Stimulated activated CD4-positive, alpha-beta T cell treated with anti-CD3 and anti-CD28 coated beads, Interleukin-1b, Interleukin-23, amount 100 ng/mL, for 24 hours (primary cell): ENCODE measurements around the gene FOXF1.

Experiments used
- DNase-seq, 4 experiments: peaks; one replicate each; pipeline ENCODE4 v3.0.0-alpha.2; 2020; ENCODE audit warnings: low read depth in 4 of 4, low spot score in 1 of 4

Gene FOXF1

GRCh38 chr16:86492267-86492960, 17.9 kb upstream of the FOXF1 start:
- no peak for DNase-seq

GRCh38 chr16:86492961-86493629, 17.2 kb upstream of the FOXF1 start:
- no peak for DNase-seq

GRCh38 chr16:86494039-86494564, 16.2 kb upstream of the FOXF1 start:
- no peak for DNase-seq

- no peak for DNase-seq
These were observed 15.6 kb upstream of the FOXF1 start for GRCh38 chr16:86494565-86495356.

- no peak for DNase-seq
These were observed 15.0 kb upstream of the FOXF1 start for GRCh38 chr16:86495357-86495701.

- DNase-seq = no peak
These were observed 14.5 kb upstream of the FOXF1 start for GRCh38 chr16:86495756-86496261.

GRCh38 chr16:86496262-86496928, 13.9 kb upstream of the FOXF1 start:
- no peak for DNase-seq

- no peak for DNase-seq
These were observed 13.3 kb upstream of the FOXF1 start for GRCh38 chr16:86496929-86497461.

GRCh38 chr16:86497551-86498021, 12.7 kb upstream of the FOXF1 start:
- no peak for DNase-seq

- no peak for DNase-seq
These were observed 12.1 kb upstream of the FOXF1 start for GRCh38 chr16:86498155-86498670.

GRCh38 chr16:86498671-86499439, 11.5 kb upstream of the FOXF1 start:
- DNase-seq = no peak

- no peak for DNase-seq
These were observed 10.9 kb upstream of the FOXF1 start for GRCh38 chr16:86499440-86499786.

- no peak for DNase-seq
These were observed 10.2 kb upstream of the FOXF1 start for GRCh38 chr16:86499889-86500707.

GRCh38 chr16:86500708-86501510, 9.4 kb upstream of the FOXF1 start:
- DNase-seq = no peak

GRCh38 chr16:86501989-86502855, 8.1 kb upstream of the FOXF1 start:
- no peak for DNase-seq

GRCh38 chr16:86502856-86503748, 7.2 kb upstream of the FOXF1 start:
- no peak for DNase-seq
